Measurements from ENCODE around the gene DEGS2.
A peak's percentile ranks its signal among the peaks of the same experiment; 100 is the strongest.

Gene DEGS2

DNA sequence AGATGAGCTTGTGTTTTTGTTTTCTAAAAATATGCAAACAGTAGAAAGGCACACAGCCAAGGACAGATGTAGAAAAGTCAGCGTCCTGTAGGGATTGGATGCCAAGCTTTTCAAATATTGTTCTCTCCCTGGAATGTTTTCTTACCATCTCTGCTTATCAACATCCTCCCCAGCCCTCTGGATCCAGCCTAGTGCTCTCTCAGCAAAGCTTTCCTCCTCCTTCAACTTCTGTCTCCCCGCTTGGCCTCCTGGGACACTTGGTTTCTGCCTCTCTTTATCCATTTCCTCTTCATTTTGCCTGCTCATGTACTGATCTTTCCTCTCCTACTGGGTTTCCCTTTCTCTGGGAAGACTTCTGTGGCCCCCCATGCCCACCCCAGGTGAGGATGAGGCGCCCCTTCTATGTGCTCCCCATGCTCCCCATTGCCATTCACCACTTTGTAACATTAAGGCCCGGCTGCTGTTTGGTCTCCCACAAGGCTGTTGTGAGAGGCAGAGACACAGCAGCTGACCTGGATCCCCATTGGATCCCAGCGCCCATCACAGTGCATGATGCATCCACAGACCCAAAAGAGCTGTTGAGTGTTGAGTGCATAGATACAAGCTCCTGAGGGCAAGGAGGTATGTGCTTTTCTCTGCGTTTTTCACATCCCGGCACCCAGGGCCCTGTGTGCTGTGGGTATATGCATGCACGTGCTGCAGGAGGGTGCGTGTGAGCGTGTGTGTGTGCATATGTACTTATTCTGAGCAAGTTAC lies 56.0 kb downstream of the DEGS2 start:
- intact Hi-C loops (cut with DNase I) = no loop called here
- DNase-seq = peak in 1 of 10 donors; percentile 82

GRCh38 chr14:100102156-100102785 lies 57.2 kb downstream of the DEGS2 start:
- DNase-seq = peak in 1 of 10 donors; percentile 33
- intact Hi-C loops (cut with DNase I) = no loop called here

DNA sequence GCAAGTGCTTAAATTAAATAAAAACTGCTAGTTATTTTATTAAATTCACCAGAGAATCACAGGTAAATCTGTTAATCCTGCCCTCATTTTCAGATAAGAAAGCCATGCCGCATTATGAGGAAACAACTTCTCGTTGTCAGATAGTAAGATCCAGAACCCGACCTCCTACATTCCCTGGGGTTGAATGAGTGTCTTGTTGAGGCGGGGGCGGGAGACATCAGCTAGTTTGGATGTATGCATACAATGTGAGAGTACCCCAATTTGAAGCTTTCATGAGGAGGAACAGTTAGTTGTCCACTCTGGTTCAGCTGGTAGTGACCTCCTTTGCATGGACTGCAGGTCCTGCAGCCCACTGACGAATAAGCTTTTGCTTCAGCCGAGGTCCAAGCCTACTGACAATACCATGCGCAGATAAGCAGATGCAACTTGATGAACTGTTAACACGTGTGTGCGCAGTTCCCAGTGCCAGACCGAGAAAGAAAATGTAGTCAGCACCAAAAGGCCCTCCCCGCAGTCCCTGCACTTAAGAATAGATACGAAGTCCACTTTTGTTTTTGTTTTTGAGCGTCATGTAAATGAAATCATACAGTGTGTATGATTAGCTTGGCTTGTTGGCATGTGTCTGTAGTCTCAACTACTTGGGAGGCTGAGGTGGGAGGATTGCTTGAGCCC lies 59.3 kb downstream of the DEGS2 start:
- peak in 1 of 10 donors; percentile 29 for DNase-seq
- intact Hi-C loops (cut with DNase I) = no loop called here

DNA sequence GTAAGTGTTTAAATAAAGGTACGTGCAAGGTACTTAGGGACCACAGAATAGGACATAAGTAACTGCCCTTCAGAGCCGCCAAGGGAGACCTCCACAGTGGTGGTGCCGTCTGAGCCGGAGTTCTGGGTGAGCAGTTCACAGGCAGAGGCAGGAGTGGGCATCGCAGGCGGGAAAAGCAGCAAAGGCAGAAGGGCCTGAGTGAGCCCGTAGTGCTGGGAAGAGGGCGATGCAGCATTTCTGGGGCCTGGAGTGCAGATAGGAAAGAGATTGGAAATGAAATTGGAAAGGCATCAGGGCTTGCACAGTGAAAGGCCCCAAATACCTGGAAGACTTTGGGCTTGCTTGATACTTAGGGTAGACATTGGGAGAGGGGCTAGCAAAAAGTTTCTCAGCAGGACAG lies 61.3 kb downstream of the DEGS2 start:
- peak in 1 of 10 donors; percentile 54 for DNase-seq
- intact Hi-C loops (cut with DNase I) = no loop called here

DNA sequence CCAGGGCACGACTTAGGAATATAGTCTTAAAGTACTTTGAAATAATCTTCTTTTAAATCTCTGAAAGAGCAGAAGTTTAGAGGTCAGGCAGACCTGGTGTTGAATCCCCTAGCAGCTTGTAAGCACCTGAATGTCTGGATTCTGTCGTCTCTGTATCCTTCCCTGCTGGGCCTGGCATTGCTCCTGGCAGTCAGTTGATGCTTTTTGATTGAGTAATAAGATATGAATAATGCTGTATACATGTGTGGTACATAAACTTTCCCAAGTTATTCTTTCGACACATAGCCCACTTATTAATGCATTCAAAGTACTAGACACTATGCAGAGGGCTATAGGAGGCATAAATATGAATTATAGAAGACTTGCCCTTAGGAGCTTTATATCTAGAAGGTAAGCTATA lies 62.8 kb downstream of the DEGS2 start:
- DNase-seq = peak in 1 of 10 donors; percentile 10
- intact Hi-C loops (cut with DNase I) = no loop called here

All from posterior cingulate gyrus (tissue), 11 donors.